Breast epithelium (tissue), 4 donors: Measurements from ENCODE around the gene ZNF366. TPM values are rescaled to one million over a fixed set of nuclear protein-coding genes. Genes with fewer than 3 reads are reported as not detected.

ENCODE experiments used
- DNase-seq, 2 donors: peaks; one replicate each; pipeline ENCODE4 v3.0.0-alpha.2; 2019; ENCODE audit warnings: low spot score in 2 of 2
- H3K27ac ChIP-seq, 2 donors: fragments of 200-600 bp; sonication (generic) in 1 of 2; one replicate each; pipeline ENCODE4 v1.5.1; 2016 to 2019; ENCODE audit warnings: mild to moderate bottlenecking in 1 of 2
- H3K27me3 ChIP-seq, 2 donors: fragments of 200-600 bp; sonication (generic) in 1 of 2; one replicate each; pipeline versions ENCODE4 v1.5.1 to v1.6.0; 2017 to 2019; ENCODE audit warnings: control low read depth in 1 of 2, mild to moderate bottlenecking in 1 of 2
- H3K36me3 ChIP-seq: fragments of 200-600 bp; one replicate; pipeline ENCODE4 v1.5.1; 2019
- H3K4me1 ChIP-seq, 2 donors: fragments of 200-600 bp; sonication (generic); one replicate each; pipeline ENCODE4 v1.5.1; 2016 to 2019; ENCODE audit warnings: control low read depth in 1 of 2
- H3K4me3 ChIP-seq, 3 donors: fragments of 200-600 bp; sonication (generic); 1 replicate in 2 of 3; 2 replicates in 1 of 3; pipeline ENCODE4 v1.5.1; 2016 to 2019; ENCODE audit warnings: mild to moderate bottlenecking in 3 of 3, moderate library complexity in 2 of 3
- H3K9me3 ChIP-seq, 2 donors: fragments of 200-600 bp; sonication (generic) in 1 of 2; one replicate each; pipeline ENCODE4 v1.5.1; 2016 to 2019; ENCODE audit warnings: control low read depth in 1 of 2
- POLR2A ChIP-seq: fragments of 450-650 bp; IDR thresholded peaks from one replicate; pipeline ENCODE4 v1.6.1; 2016; ENCODE audit warnings: antibody characterized with exemption, mild to moderate bottlenecking, moderate library complexity
- POLR2AphosphoS5 ChIP-seq, 3 donors: sonication (generic); formaldehyde crosslinking; IDR thresholded peaks; one replicate each; pipeline ENCODE4 v1.6.1; 2017; ENCODE audit warnings: antibody characterized with exemption in 3 of 3
- intact Hi-C: fragments of 100-400 bp; cut with DNase I; formaldehyde crosslinking; loops from one replicate; pipeline ENCODE4 v1.15.1; 2023; ENCODE audit warnings: low total_unique reads
- total RNA-seq, 3 donors: library from RNA; depleted of rRNA; stranded (reverse); fragments of >200 nt; gene quantifications; one replicate each; pipeline ENCODE4 v1.1.0, GENCODE V29; 2016
- TF ChIP-seq, protein P1 (sequence below), 3 donors: fragments of 450-650 bp; IDR thresholded peaks; one replicate each; pipeline ENCODE4 v1.5.1; 2016 to 2017; ENCODE audit warnings: antibody characterized with exemption in 3 of 3, mild to moderate bottlenecking in 3 of 3, moderate library complexity in 3 of 3

The ZNF366 gene
- total RNA-seq, 3 donors from 2014 or later = 1.9 to 5.2 (median 2.6) TPM

DNA sequence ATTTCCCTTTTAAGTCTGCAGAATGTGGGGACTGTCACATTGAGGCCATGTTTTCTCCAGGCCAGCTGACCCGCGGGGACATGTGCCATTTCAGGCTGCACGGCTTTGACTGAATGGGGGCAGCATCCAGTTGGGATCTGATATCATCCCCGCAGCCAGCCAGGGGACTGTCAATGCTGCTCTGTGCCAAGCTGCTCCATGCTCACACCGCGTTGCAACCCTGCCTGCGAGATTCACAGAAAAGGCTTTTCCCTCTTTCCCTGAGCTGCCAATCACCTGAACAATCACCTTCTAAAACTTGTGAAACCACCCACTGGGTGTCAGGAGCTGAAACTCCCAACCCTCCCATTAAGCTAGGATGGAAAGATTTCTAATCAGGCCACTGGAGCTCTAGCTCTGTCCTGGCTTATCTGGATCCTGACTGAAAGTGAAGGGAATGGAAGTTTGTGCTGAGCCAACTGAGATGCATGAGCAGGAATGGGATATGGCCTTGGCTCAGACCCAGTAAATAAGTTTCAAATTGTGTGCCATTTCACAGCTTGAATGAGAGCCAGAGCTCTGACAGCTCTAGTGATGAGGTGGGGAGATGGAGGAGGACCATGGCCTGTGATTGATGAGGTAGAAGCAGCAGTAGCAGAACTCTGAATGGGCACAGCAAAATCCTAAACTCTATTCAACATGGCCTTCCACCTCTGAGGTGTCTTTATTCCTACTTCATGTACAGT is 34.5 kb upstream of the ZNF366 start:
- no peaks in the 10 kb centered on the region for H3K4me1 ChIP-seq
- H3K9me3 ChIP-seq = no peaks in the 10 kb centered on the region
- H3K27me3 ChIP-seq = no peaks in the 10 kb centered on the region
- no peak overlapping the region for H3K27ac ChIP-seq
- TF ChIP-seq, protein P1, sequence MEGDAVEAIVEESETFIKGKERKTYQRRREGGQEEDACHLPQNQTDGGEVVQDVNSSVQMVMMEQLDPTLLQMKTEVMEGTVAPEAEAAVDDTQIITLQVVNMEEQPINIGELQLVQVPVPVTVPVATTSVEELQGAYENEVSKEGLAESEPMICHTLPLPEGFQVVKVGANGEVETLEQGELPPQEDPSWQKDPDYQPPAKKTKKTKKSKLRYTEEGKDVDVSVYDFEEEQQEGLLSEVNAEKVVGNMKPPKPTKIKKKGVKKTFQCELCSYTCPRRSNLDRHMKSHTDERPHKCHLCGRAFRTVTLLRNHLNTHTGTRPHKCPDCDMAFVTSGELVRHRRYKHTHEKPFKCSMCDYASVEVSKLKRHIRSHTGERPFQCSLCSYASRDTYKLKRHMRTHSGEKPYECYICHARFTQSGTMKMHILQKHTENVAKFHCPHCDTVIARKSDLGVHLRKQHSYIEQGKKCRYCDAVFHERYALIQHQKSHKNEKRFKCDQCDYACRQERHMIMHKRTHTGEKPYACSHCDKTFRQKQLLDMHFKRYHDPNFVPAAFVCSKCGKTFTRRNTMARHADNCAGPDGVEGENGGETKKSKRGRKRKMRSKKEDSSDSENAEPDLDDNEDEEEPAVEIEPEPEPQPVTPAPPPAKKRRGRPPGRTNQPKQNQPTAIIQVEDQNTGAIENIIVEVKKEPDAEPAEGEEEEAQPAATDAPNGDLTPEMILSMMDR (IDR thresholded peaks at IDR 0.05) = no peak
- TF ChIP-seq POLR2A (no peak), POLR2AphosphoS5 (IDR thresholded peaks at IDR 0.05) (no peak)
- intact Hi-C loops = no loop called here
- no peak for DNase-seq
- no peak overlapping the region for H3K4me3 ChIP-seq
- no peaks in the 10 kb centered on the region for H3K36me3 ChIP-seq

DNA sequence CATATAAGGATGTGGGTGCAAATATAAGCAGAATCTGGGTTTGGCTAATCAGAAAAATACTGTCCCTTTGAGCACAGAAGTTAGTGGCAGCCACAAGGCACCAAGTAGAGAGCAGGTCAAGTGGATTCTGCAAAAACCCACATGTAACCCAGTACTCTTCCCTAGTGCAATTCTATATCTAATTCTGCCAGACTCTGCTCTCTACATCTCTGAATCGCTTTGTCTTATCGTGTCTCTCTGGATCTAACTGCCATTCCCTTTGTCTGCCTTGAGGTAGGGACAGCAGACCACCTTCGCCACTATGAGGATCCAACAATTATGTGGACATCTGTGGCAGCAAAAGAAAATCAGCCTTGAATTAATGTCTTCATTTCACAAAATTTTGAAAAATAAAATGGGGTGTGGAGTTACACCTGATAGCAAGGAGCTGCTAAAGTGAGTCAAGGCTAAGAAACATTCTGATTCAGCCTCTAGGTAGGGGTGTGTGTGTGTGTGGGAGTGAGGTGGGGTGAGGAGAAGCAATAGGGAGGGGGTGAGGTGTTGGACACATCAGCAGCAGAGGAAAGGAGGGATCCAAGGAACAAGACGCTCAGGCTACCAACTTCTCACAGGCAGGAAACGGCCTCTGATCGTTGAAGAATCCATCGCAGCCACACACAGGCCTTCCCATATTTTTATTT is 33.7 kb upstream of the ZNF366 start:
- intact Hi-C loops = no loop called here
- no peak for TF ChIP-seq POLR2A
- no peak for TF ChIP-seq POLR2AphosphoS5 (IDR thresholded peaks at IDR 0.05)
- TF ChIP-seq, protein P1 (IDR thresholded peaks at IDR 0.05) = no peak
- Histone ChIP-seq H3K9me3 (no peaks in the 10 kb centered on the region), H3K27ac (no peak overlapping the region), H3K4me1 (no peaks in the 10 kb centered on the region), H3K27me3 (no peaks in the 10 kb centered on the region), H3K36me3 (no peaks in the 10 kb centered on the region), H3K4me3 (no peak overlapping the region)
- DNase-seq = no peak

DNA sequence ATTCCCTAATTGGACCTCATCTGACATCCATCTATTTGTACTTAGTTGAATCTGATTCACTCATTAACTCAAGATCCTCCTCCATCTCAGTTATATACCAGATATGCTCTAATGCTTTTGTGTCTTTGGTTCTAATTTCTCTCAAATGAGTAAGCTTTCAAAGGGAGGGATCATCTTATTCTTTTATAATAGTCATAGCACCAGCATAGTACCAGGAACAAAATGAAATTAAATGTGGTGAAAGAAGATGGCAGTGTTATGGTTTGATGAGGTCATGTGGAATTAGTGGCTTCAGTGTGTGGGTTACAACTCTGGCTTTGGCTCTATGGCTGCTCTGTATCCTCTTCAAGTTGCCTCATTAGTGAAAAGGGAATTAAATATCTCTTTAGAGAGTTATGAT is 32.5 kb upstream of the ZNF366 start:
- Histone ChIP-seq H3K4me1 (no peaks in the 10 kb centered on the region), H3K9me3 (no peaks in the 10 kb centered on the region), H3K4me3 (no peak overlapping the region), H3K36me3 (no peaks in the 10 kb centered on the region), H3K27me3 (no peaks in the 10 kb centered on the region), H3K27ac (no peak overlapping the region)
- TF ChIP-seq, protein P1 (IDR thresholded peaks at IDR 0.05) = no peak
- TF ChIP-seq POLR2A = no peak
- no peak for TF ChIP-seq POLR2AphosphoS5 (IDR thresholded peaks at IDR 0.05)
- no peak for DNase-seq
- intact Hi-C loops = no loop called here

DNA sequence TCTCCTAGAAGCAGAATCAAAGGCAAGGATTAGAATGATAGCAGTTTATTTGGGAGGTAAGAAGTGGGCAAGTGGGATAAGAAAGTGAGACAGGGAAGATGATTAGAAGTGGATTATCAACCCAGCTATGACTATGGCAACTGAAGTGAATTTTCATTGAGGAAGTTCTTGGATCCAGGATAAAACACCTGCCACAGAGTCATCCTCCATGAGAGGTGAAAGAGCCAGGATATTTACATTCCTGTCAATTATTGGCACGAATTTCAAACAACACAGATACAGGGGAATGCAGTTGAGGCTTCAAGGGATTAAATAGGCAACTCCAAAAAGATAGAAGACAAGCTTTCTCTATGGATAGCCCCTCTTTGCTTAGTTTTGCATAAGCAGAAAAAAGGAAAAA is 31.8 kb upstream of the ZNF366 start:
- no peaks in the 10 kb centered on the region for H3K9me3 ChIP-seq
- TF ChIP-seq POLR2AphosphoS5 (IDR thresholded peaks at IDR 0.05) (no peak), POLR2A (no peak)
- TF ChIP-seq, protein P1 (IDR thresholded peaks at IDR 0.05) = no peak
- intact Hi-C loops = no loop called here
- H3K27me3 ChIP-seq = no peaks in the 10 kb centered on the region
- H3K4me3 ChIP-seq = no peak overlapping the region
- no peak overlapping the region for H3K27ac ChIP-seq
- H3K4me1 ChIP-seq = no peaks in the 10 kb centered on the region
- no peaks in the 10 kb centered on the region for H3K36me3 ChIP-seq
- no peak for DNase-seq

DNA sequence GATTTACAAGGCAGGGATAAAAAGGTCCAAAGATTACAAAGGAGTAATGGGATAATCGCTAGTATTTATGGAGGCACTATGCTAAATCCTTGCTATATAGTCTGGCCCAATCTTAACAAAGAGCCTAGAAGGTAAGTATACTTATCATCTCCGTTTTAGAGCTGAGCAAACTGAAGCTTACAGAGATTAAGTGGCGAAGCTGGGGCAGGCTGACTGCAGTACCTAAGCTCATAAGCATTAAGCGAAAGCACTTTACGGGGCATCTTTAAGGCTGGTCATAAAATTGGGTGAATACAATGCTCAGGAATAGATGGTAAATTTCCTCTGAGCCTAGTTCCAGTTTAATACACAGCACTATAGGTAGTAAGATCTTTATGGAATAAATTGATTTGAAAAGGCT is 30.0 kb upstream of the ZNF366 start:
- no peak overlapping the region for H3K4me3 ChIP-seq
- no peaks in the 10 kb centered on the region for H3K9me3 ChIP-seq
- no peak for DNase-seq
- no peaks in the 10 kb centered on the region for H3K36me3 ChIP-seq
- H3K27me3 ChIP-seq = no peaks in the 10 kb centered on the region
- H3K4me1 ChIP-seq = no peaks in the 10 kb centered on the region
- H3K27ac ChIP-seq = no peak overlapping the region
- intact Hi-C loops = no loop called here
- TF ChIP-seq, protein P1 (IDR thresholded peaks at IDR 0.05) = no peak
